HG02840 (cell line): ENCODE results near the gene CCL13.
"Not testable (repeated sequence)": the region's sequence is repeated elsewhere in the genome, so short reads cannot be mapped to it uniquely, and the experiment has no call there.

ENCODE experiments used
- ATAC-seq: cut with Tn5 transposase; IDR thresholded peaks from one replicate; pipeline ENCODE4 v1.9.1; 2021; ENCODE audit warnings: mild to moderate bottlenecking, moderate library complexity, moderate number of reproducible peaks; ENCODE audit not compliant: unreplicated experiment, low FRiP score

CCL13 gene

GRCh38 chr17:34356194-34356593 lies at the start of gene CCL13:
CCL13 (plus strand) TSS chr17:34356480; CDS start chr17:34356527, 47 bp downstream.
- ATAC-seq, result no peak

GRCh38 chr17:34307110-34307509 lies 49.2 kb upstream of the CCL13 start:
- ATAC-seq, result no peak

GRCh38 chr17:34308371-34308770 lies 47.9 kb upstream of the CCL13 start:
- no peak for ATAC-seq

- no peak for ATAC-seq
Observed at GRCh38 chr17:34311291-34311690, 45.0 kb upstream of the CCL13 start.

- no peak for ATAC-seq
Observed at GRCh38 chr17:34312080-34312479, 44.2 kb upstream of the CCL13 start.

GRCh38 chr17:34313164-34313563 lies 43.1 kb upstream of the CCL13 start:
- no peak for ATAC-seq

- ATAC-seq, result no peak
Observed at GRCh38 chr17:34314279-34314678, 42.0 kb upstream of the CCL13 start.

- ATAC-seq, result no peak
Observed at GRCh38 chr17:34318474-34318873, 37.8 kb upstream of the CCL13 start.

GRCh38 chr17:34319039-34319483 lies 37.2 kb upstream of the CCL13 start, which contains the start of gene CCL8:
CCL8 (plus strand) TSS chr17:34319435; CDS start chr17:34319502, 67 bp downstream.
- ATAC-seq, result no peak

GRCh38 chr17:34321964-34322363 lies 34.3 kb upstream of the CCL13 start:
- no peak for ATAC-seq

GRCh38 chr17:34327580-34327979 lies 28.7 kb upstream of the CCL13 start:
- not testable (repeated sequence) for ATAC-seq

GRCh38 chr17:34337701-34338100 lies 18.6 kb upstream of the CCL13 start:
- ATAC-seq, result no peak

- ATAC-seq, result no peak
Observed at GRCh38 chr17:34339138-34339770, 17.0 kb upstream of the CCL13 start.

- no peak for ATAC-seq
Observed at GRCh38 chr17:34341916-34342315, 14.4 kb upstream of the CCL13 start.

GRCh38 chr17:34347063-34347462 lies 9.2 kb upstream of the CCL13 start:
- no peak for ATAC-seq

- no peak for ATAC-seq
Observed at GRCh38 chr17:34349751-34350150, 6.5 kb upstream of the CCL13 start.

GRCh38 chr17:34351096-34351495 lies 5.2 kb upstream of the CCL13 start:
- no peak for ATAC-seq

GRCh38 chr17:34352191-34352590 lies 4.1 kb upstream of the CCL13 start:
- no peak for ATAC-seq

- no peak for ATAC-seq
Observed at GRCh38 chr17:34354637-34355036, 1.6 kb upstream of the CCL13 start.

GRCh38 chr17:34357398-34357797 lies 1.1 kb downstream of the CCL13 start:
- ATAC-seq, result no peak

GRCh38 chr17:34358631-34359030 lies 2.4 kb downstream of the CCL13 start:
- ATAC-seq, result no peak

GRCh38 chr17:34360601-34361270 lies 4.5 kb downstream of the CCL13 start:
- ATAC-seq, result no peak
